ENCODE results near the gene BHLHE23.

Gene BHLHE23

DNA sequence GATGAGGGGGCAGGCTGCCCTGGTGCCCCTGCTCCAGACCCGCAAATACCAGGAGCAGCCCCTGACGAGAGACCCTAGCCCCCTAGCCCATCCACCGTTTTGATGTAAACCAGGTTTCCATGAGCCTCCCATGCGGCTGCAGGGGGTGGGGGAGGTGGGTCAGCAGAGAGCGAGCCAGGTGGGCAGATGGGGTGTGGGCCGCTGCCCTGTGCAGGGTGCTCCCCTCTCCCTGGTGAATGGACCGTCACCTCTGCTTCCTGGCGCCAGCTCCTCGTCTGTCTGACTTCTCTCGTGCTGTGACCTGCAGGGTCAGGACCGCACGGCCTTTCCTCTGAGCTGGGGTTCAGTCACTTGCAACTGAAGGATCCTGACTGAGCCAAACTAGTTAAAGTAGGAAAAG lies 15.7 kb upstream of the BHLHE23 start:
- no peak overlapping the region for H3K14ac ChIP-seq (ENCODE audit: low read length)
- no peak overlapping the region for H3K18ac ChIP-seq (ENCODE audit: low read length)
- no peak overlapping the region for H3K4ac ChIP-seq (ENCODE audit: low read depth, low read length)
- no peaks in the 10 kb centered on the region for H3K36me3 ChIP-seq (ENCODE audit: control insufficient read depth in 1 of 2, insufficient read depth in 2 of 2, low read length in 2 of 2)
- WGBS (ENCODE audit: extremely low coverage, insufficient coverage, insufficient read length): no CpG with 5 or more reads among the region's 12 CpGs
- no peak overlapping the region for H3K9ac ChIP-seq (ENCODE audit: low read length)
- no peak overlapping the region for H4K91ac ChIP-seq (ENCODE audit: low read depth, low read length)
- no peak overlapping the region for H2AFZ ChIP-seq (ENCODE audit: insufficient read depth, low read length, poor library complexity)
- no peak overlapping the region for H2BK12ac ChIP-seq (ENCODE audit: low read length)
- peaks cover 2% of the 10 kb centered on the region for H3K27me3 ChIP-seq (ENCODE audit: insufficient read depth, low read length)
- no peak overlapping the region for H3K23ac ChIP-seq (ENCODE audit: low read length)
- H3K4me3 ChIP-seq (ENCODE audit: low read depth, low read length): no peak overlapping the region
- no peak overlapping the region for H3K27ac ChIP-seq (ENCODE audit: low read depth, low read length)
- peaks cover under 1 to 5% of the 10 kb centered on the region in 2 experiments for H3K4me1 ChIP-seq (ENCODE audit: control insufficient read depth in 1 of 2, insufficient read depth in 2 of 2, low read length in 2 of 2)
- no peaks in the 10 kb centered on the region for H3K79me2 ChIP-seq (ENCODE audit: control insufficient read depth, insufficient read depth, low read length, poor library complexity)
- no peak overlapping the region for H2BK5ac ChIP-seq (ENCODE audit: low read depth, low read length, poor library complexity)
- DNase-seq: no peak
- no peak overlapping the region for H2AK5ac ChIP-seq (ENCODE audit: low read length)
- no peak overlapping the region for H2BK120ac ChIP-seq (ENCODE audit: insufficient read depth, low read length, poor library complexity)
- peaks cover 1% of the 10 kb centered on the region for H3K79me1 ChIP-seq (ENCODE audit: low read length)
- peaks cover 7% of the 10 kb centered on the region for H3K9me3 ChIP-seq (ENCODE audit: insufficient read depth, low read depth, low read length)
- H4K12ac ChIP-seq (ENCODE audit: low read depth, low read length): no peak overlapping the region
- H4K8ac ChIP-seq (ENCODE audit: low read depth, low read length): no peak overlapping the region
- H3K4me2 ChIP-seq (ENCODE audit: low read length): no peak overlapping the region

DNA sequence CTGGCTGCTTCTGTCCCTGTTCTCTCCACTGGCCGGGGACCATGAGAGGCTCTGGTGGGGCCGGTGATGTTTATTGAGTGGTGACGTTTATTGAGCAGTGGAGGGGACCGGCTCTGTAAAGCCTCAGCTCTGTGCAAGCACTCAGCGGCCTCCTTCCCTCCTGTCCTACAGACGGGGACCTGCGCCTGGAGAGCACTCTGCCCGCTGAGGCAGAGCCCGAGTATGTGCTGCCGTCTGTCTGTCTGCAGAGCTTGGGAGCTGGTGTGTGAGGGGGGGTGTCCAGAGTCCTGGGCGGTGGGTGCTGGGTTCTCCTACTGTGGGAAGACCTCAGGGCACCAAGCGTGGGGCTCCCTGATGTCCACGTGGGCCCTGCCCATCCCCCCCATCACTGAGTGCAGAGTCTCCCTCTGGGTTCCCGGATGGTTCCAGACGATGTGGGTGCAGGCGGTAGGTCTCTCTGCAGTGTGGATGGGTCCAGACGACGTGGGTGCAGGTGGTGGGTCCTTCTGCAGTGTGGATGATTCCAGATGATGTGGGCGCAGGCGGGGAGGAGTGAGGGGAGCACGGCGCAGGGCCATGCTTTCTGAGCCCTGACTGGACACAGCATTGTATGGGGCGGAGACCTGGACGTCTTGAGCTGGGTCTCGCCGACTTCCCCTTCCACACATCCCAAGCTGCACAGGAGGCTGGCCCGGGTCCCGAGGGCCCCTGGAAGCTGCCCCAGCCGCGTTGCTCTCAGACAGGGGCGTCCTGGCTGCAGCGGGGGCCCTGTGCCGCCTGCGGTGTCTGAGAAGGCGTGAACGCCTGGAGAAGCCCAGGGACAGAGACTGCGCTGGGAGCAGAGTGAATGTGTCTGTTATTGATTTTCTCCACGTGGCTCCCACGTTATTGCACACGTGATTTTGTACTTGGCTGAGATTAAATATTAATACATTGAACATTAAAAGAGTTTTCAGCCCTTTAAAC lies 14.9 kb upstream of the BHLHE23 start:
- Histone ChIP-seq H2BK120ac (ENCODE audit: insufficient read depth, low read length, poor library complexity) (no peak overlapping the region), H3K18ac (ENCODE audit: low read length) (no peak overlapping the region), H3K4me3 (ENCODE audit: low read depth, low read length) (no peak overlapping the region), H4K8ac (ENCODE audit: low read depth, low read length) (no peak overlapping the region), H2BK5ac (ENCODE audit: low read depth, low read length, poor library complexity) (no peak overlapping the region), H3K79me1 (ENCODE audit: low read length) (peaks cover 1% of the 10 kb centered on the region), H3K27ac (ENCODE audit: low read depth, low read length) (no peak overlapping the region), H3K14ac (ENCODE audit: low read length) (no peak overlapping the region), H3K9ac (ENCODE audit: low read length) (no peak overlapping the region), H3K4me1 (ENCODE audit: control insufficient read depth in 1 of 2, insufficient read depth in 2 of 2, low read length in 2 of 2) (peaks cover 0 to 3% of the 10 kb centered on the region in 2 experiments), H4K12ac (ENCODE audit: low read depth, low read length) (no peak overlapping the region), H3K79me2 (ENCODE audit: control insufficient read depth, insufficient read depth, low read length, poor library complexity) (no peaks in the 10 kb centered on the region), H3K4ac (ENCODE audit: low read depth, low read length) (no peak overlapping the region), H4K91ac (ENCODE audit: low read depth, low read length) (peak overlapping the region; percentile 42), H3K27me3 (ENCODE audit: insufficient read depth, low read length) (peaks cover under 1% of the 10 kb centered on the region), H2AFZ (ENCODE audit: insufficient read depth, low read length, poor library complexity) (no peak overlapping the region), H3K36me3 (ENCODE audit: control insufficient read depth in 1 of 2, insufficient read depth in 2 of 2, low read length in 2 of 2) (no peaks in the 10 kb centered on the region), H3K9me3 (ENCODE audit: insufficient read depth, low read depth, low read length) (peaks cover 7% of the 10 kb centered on the region), H3K23ac (ENCODE audit: low read length) (no peak overlapping the region), H2BK12ac (ENCODE audit: low read length) (no peak overlapping the region), H2AK5ac (ENCODE audit: low read length) (no peak overlapping the region), H3K4me2 (ENCODE audit: low read length) (no peak overlapping the region)
- no CpG with 5 or more reads among the region's 40 CpGs for WGBS (ENCODE audit: extremely low coverage, insufficient coverage, insufficient read length)
- no peak for DNase-seq

DNA sequence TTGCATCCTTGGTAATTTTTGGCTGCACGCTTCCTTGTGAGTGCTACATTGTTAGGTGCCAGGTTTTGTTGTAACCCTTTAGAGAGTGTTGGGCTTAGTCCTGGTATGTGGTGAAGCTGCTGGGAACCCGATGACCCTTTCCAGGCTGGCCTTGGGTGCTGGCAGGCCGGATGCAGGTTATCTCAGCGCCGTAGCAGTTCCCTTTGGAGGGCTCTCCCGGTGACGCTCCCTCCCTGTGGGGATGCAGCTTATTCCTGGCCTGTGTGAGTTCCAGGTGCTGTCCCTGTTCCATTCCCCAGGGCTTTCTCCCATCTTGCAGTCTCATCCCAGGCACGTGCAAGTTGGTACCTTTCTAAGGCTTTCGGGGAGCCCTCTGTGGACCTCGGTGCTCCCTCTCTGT lies 13.9 kb upstream of the BHLHE23 start:
- H2BK5ac ChIP-seq (ENCODE audit: low read depth, low read length, poor library complexity): no peak overlapping the region
- no peak overlapping the region for H3K27ac ChIP-seq (ENCODE audit: low read depth, low read length)
- H3K4me3 ChIP-seq (ENCODE audit: low read depth, low read length): no peak overlapping the region
- no peaks in the 10 kb centered on the region for H3K27me3 ChIP-seq (ENCODE audit: insufficient read depth, low read length)
- H2BK12ac ChIP-seq (ENCODE audit: low read length): no peak overlapping the region
- H2AK5ac ChIP-seq (ENCODE audit: low read length): no peak overlapping the region
- peak overlapping the region; percentile 20 for H2BK120ac ChIP-seq (ENCODE audit: insufficient read depth, low read length, poor library complexity)
- no peak overlapping the region for H2AFZ ChIP-seq (ENCODE audit: insufficient read depth, low read length, poor library complexity)
- H3K23ac ChIP-seq (ENCODE audit: low read length): no peak overlapping the region
- H3K4me2 ChIP-seq (ENCODE audit: low read length): no peak overlapping the region
- H3K18ac ChIP-seq (ENCODE audit: low read length): no peak overlapping the region
- H3K9ac ChIP-seq (ENCODE audit: low read length): no peak overlapping the region
- no peak for DNase-seq
- H3K36me3 ChIP-seq (ENCODE audit: control insufficient read depth in 1 of 2, insufficient read depth in 2 of 2, low read length in 2 of 2): no peaks in the 10 kb centered on the region
- no peaks in the 10 kb centered on the region for H3K79me2 ChIP-seq (ENCODE audit: control insufficient read depth, insufficient read depth, low read length, poor library complexity)
- H4K8ac ChIP-seq (ENCODE audit: low read depth, low read length): no peak overlapping the region
- no CpG with 5 or more reads among the region's 10 CpGs for WGBS (ENCODE audit: extremely low coverage, insufficient coverage, insufficient read length)
- no peak overlapping the region for H4K12ac ChIP-seq (ENCODE audit: low read depth, low read length)
- peaks cover 7% of the 10 kb centered on the region for H3K9me3 ChIP-seq (ENCODE audit: insufficient read depth, low read depth, low read length)
- H3K79me1 ChIP-seq (ENCODE audit: low read length): peaks cover 1% of the 10 kb centered on the region
- H4K91ac ChIP-seq (ENCODE audit: low read depth, low read length): no peak overlapping the region
- peak overlapping the region; percentile 36 for H3K14ac ChIP-seq (ENCODE audit: low read length)
- H3K4ac ChIP-seq (ENCODE audit: low read depth, low read length): no peak overlapping the region
- peaks cover 0 to 3% of the 10 kb centered on the region in 2 experiments for H3K4me1 ChIP-seq (ENCODE audit: control insufficient read depth in 1 of 2, insufficient read depth in 2 of 2, low read length in 2 of 2)

DNA sequence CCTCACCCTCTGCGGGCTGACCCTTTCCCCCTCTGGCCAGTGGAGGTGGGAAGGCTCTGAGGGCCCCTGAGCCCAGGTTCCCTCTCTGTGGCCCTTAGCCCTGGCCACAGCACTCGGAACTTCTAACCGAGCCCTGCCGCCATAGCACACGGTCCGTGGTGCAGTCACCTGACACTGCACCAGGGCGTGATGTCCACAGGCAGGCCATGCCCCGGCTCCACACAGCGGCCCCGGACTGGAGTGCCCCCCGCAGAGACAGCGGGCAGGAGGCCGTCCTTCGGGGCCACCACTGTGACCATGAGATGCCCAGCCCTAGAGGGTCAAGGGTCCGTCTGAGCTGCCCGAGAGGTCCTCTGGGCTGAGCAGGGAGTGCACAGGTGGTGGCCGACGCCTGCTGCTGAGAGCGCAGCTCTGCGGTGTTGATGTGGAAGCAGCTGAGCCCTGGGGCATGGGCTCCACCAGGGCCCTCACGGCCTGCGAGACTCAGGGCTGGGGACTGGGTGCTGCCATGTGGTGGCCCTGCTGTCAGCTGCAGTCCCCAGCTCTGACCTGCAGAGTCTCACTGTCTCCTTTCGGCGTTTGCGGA lies 11.2 kb upstream of the BHLHE23 start:
- H3K27me3 ChIP-seq (ENCODE audit: insufficient read depth, low read length): no peaks in the 10 kb centered on the region
- no peak for DNase-seq
- H2BK12ac ChIP-seq (ENCODE audit: low read length): peak overlapping the region; percentile 13
- H4K91ac ChIP-seq (ENCODE audit: low read depth, low read length): peak overlapping the region; percentile 41
- H3K9me3 ChIP-seq (ENCODE audit: insufficient read depth, low read depth, low read length): peaks cover 10% of the 10 kb centered on the region
- H3K4me3 ChIP-seq (ENCODE audit: low read depth, low read length): no peak overlapping the region
- H3K36me3 ChIP-seq (ENCODE audit: control insufficient read depth in 1 of 2, insufficient read depth in 2 of 2, low read length in 2 of 2): no peaks in the 10 kb centered on the region
- no peaks in the 10 kb centered on the region for H3K79me2 ChIP-seq (ENCODE audit: control insufficient read depth, insufficient read depth, low read length, poor library complexity)
- H3K9ac ChIP-seq (ENCODE audit: low read length): no peak overlapping the region
- H3K4ac ChIP-seq (ENCODE audit: low read depth, low read length): no peak overlapping the region
- WGBS (ENCODE audit: extremely low coverage, insufficient coverage, insufficient read length): no CpG with 5 or more reads among the region's 25 CpGs
- peaks cover 1% of the 10 kb centered on the region for H3K79me1 ChIP-seq (ENCODE audit: low read length)
- no peak overlapping the region for H3K23ac ChIP-seq (ENCODE audit: low read length)
- no peak overlapping the region for H3K18ac ChIP-seq (ENCODE audit: low read length)
- H4K8ac ChIP-seq (ENCODE audit: low read depth, low read length): no peak overlapping the region
- no peak overlapping the region for H3K14ac ChIP-seq (ENCODE audit: low read length)
- H2BK5ac ChIP-seq (ENCODE audit: low read depth, low read length, poor library complexity): no peak overlapping the region
- no peak overlapping the region for H2BK120ac ChIP-seq (ENCODE audit: insufficient read depth, low read length, poor library complexity)
- H2AFZ ChIP-seq (ENCODE audit: insufficient read depth, low read length, poor library complexity): no peak overlapping the region
- no peak overlapping the region for H2AK5ac ChIP-seq (ENCODE audit: low read length)
- peaks cover 5 to 9% of the 10 kb centered on the region in 2 experiments for H3K4me1 ChIP-seq (ENCODE audit: control insufficient read depth in 1 of 2, insufficient read depth in 2 of 2, low read length in 2 of 2)
- no peak overlapping the region for H3K4me2 ChIP-seq (ENCODE audit: low read length)
- H4K12ac ChIP-seq (ENCODE audit: low read depth, low read length): no peak overlapping the region
- no peak overlapping the region for H3K27ac ChIP-seq (ENCODE audit: low read depth, low read length)
